Heart left ventricle (tissue), 16 donors: ENCODE data around the gene ALK. TPM values are rescaled to one million over a fixed set of nuclear protein-coding genes. Genes with fewer than 3 reads are reported as not detected.

Source experiments
- ATAC-seq, 4 donors: fragments of 200-7000 bp; cut with Tn5 transposase; one replicate each; pipeline ENCODE4 v1.9.1; 2020 to 2022; ENCODE audit warnings: moderate library complexity in 4 of 4, mild to moderate bottlenecking in 3 of 4, moderate number of reproducible peaks in 1 of 4
- DNase-seq, 5 donors: peaks; one replicate each; pipeline ENCODE4 v3.0.0-alpha.2; 2020
- H3K27ac ChIP-seq, 12 donors: fragments of 200-600 bp; sonication (generic) in 4 of 12; one replicate each; pipeline versions ENCODE4 v1.5.0 to v1.8.0; 2016 to 2022; ENCODE audit warnings: mild to moderate bottlenecking in 2 of 12
- H3K27me3 ChIP-seq, 9 donors: fragments of 200-600 bp; sonication (generic) in 2 of 9; one replicate each; pipeline versions ENCODE4 v1.5.1 to v1.8.0; 2016 to 2022; ENCODE audit warnings: mild to moderate bottlenecking in 3 of 9
- H3K36me3 ChIP-seq, 9 donors: fragments of 200-600 bp; sonication (generic) in 2 of 9; one replicate each; pipeline versions ENCODE4 v1.5.0 to v1.8.0; 2018 to 2022; ENCODE audit warnings: mild to moderate bottlenecking in 2 of 9
- H3K4me1 ChIP-seq, 12 donors: fragments of 200-600 bp; sonication (generic) in 4 of 12; one replicate each; pipeline versions ENCODE4 v1.5.0 to v1.8.0; 2016 to 2022; ENCODE audit warnings: mild to moderate bottlenecking in 3 of 12
- H3K4me3 ChIP-seq, 12 donors: fragments of 200-600 bp; sonication (generic) in 4 of 12; one replicate each; pipeline versions ENCODE4 v1.5.0 to v1.8.0; 2017 to 2022; ENCODE audit warnings: mild to moderate bottlenecking in 9 of 12, moderate library complexity in 4 of 12
- H3K9me3 ChIP-seq, 12 donors: fragments of 200-600 bp; sonication (generic) in 4 of 12; one replicate each; pipeline versions ENCODE4 v1.5.0 to v1.8.0; 2016 to 2022; ENCODE audit warnings: mild to moderate bottlenecking in 1 of 12
- CTCF ChIP-seq, 12 donors: fragments of 200-600 bp; sonication (generic) in 4 of 12; IDR thresholded peaks; one replicate each; pipeline versions ENCODE4 v1.5.0 to v1.8.0; 2018 to 2022; ENCODE audit warnings: antibody characterized with exemption in 12 of 12, mild to moderate bottlenecking in 5 of 12
- POLR2A ChIP-seq, 2 donors: fragments of 450-650 bp; IDR thresholded peaks; one replicate each; pipeline ENCODE4 v1.6.1; 2017; ENCODE audit warnings: antibody characterized with exemption in 2 of 2, mild to moderate bottlenecking in 2 of 2, moderate library complexity in 2 of 2
- WGBS, 4 donors: extraction: QIAGEN DNeasy Blood & Tissue Kit in 2 of 4; methylation state at CpG; one replicate each; pipeline versions ENCODE4 v1.1.5 to v1.1.7; 2013 to 2018; 5-methylcytosine and 5-hydroxymethylcytosine counted together
- intact Hi-C, 10 donors: fragments of 100-400 bp; cut with DNase I; formaldehyde crosslinking; loops; one replicate each; pipeline versions ENCODE4 v1.11.1 to v1.14.2; 2022
- polyA plus RNA-seq, 2 donors: library from polyadenylated mRNA; stranded (reverse); fragments of 200-250 nt; gene quantifications; one replicate each; pipeline ENCODE4 v1.2.3, GENCODE V29; 2013
- total RNA-seq, 9 donors: library from RNA; depleted of rRNA in 2 of 9; stranded (reverse); fragments of >200 nt in 2 of 9; fragmentation: NEBNext Ultra II Directional in 3 of 9; extraction: Animal tissue kit (Norgen Biotek cat#: 25700) in 3 of 9; gene quantifications; one replicate each; pipeline versions ENCODE4 v1.1.0 to v1.2.4, GENCODE V29; 2016 to 2023
- donor health status: ischemic (EF 13 %, LVEDD 7.1; RV severe dilation, severe dysfunction).
- donor health status: healthy with polysubstance abuse.
- donor health status: DM: no; HTN: yes; CAD: no.
- donor health status: DM: no; HTN: no; CAD: no.
- donor health status: ischemic (EF 25% LVEDD 6.9; RV normal size, moderate dysfunction).
- donor health status: ischemic (EF 25% LVEDD 5.7; RV mildly dilated, moderate dysfunction).
- donor health status: healthy.
- donor health status: DM: yes; HTN: yes; CAD: no.
- donor health status: ischemic (EF 35%, LVEDD 5.7; RV mildly dilated, moderate dysfunction).
- donor health status: nonischemic (EF 11% LVEDD 7.7; RV severe dilation, severe dysfunction).
- donor health status: DM: yes; HTN: yes; CAD: no.
- donor health status: PGD.
- donor health status: ischemic (EF 29% LVEDD 5.4; RV normal size, mild dysfunction).
- donor health status: nonischemic (EF 23%, LVEDD 6.1; RV moderate dilation, normal function).

ALK gene
- total and polyA plus RNA-seq, 11 donors: 0.05 to 0.50 (median 0.13) TPM; not detected in 5

DNA sequence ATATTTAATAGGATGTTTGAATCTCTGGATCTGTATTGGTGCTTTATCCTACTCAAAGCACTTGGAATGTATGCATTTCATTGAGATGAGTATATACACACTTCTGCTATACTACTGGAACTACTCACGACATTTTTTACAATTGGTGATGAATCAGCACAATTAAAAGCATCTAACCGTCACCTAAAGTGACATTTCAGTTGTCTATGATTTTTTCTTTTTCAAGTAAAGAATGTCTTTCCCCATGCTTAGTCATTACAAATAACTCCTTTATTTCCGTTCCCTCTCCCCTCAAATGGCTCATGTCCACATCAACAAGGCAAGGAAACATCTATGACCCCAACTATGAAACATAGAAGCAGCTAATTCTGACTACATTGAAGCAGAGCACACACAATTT is 728.9 kb downstream of the ALK start:
- intact Hi-C loops: loop anchor here in 1 of 10 donors (10.0 kb wide), 1 partner anchor 368 kb away; no protein-coding TSS in a partner anchor
- no peaks in the 10 kb centered on the region for H3K9me3 ChIP-seq
- DNase-seq (no peak), ATAC-seq (no peak)
- WGBS, 4 donors: 74 to 80% (median 78%) methylated on average over 3 of the region's 3 CpGs
- H3K27me3 ChIP-seq: no peaks in the 10 kb centered on the region
- peaks cover 0 to 12% (median 0%) of the 10 kb centered on the region in 9 donors for H3K36me3 ChIP-seq
- peaks cover 0 to 8% (median 0%) of the 10 kb centered on the region in 12 donors for H3K4me1 ChIP-seq
- no peak for TF ChIP-seq POLR2A (IDR thresholded peaks at IDR 0.05)
- no peak for TF ChIP-seq CTCF (IDR thresholded peaks at IDR 0.05)
- H3K27ac ChIP-seq: no peak overlapping the region
- no peak overlapping the region for H3K4me3 ChIP-seq

GRCh38 chr2:29191817-29192216 is 729.6 kb downstream of the ALK start:
- TF ChIP-seq CTCF (IDR thresholded peaks at IDR 0.05) (no peak), POLR2A (IDR thresholded peaks at IDR 0.05) (no peak)
- no peak for DNase-seq
- H3K36me3 ChIP-seq: peaks cover 0 to 12% (median 0%) of the 10 kb centered on the region in 9 donors
- H3K27me3 ChIP-seq: no peaks in the 10 kb centered on the region
- H3K4me1 ChIP-seq: peaks cover 0 to 3% (median 0%) of the 10 kb centered on the region in 12 donors
- no peak overlapping the region for H3K27ac ChIP-seq
- 83 to 91% (median 90%) methylated on average over 6 of the region's 6 CpGs for WGBS, 4 donors
- H3K4me3 ChIP-seq: no peak overlapping the region
- intact Hi-C loops: loop anchor here in 1 of 10 donors (10.0 kb wide), 1 partner anchor 367 kb away; no protein-coding TSS in a partner anchor
- no peak for ATAC-seq
- H3K9me3 ChIP-seq: no peaks in the 10 kb centered on the region

GRCh38 chr2:29189052-29189451 is 732.3 kb downstream of the ALK start:
- Histone ChIP-seq H3K4me1 (no peaks in the 10 kb centered on the region), H3K4me3 (no peak overlapping the region), H3K9me3 (no peaks in the 10 kb centered on the region), H3K27ac (no peak overlapping the region), H3K36me3 (peaks cover 0 to 17% (median 3%) of the 10 kb centered on the region in 9 donors), H3K27me3 (no peaks in the 10 kb centered on the region)
- 87 to 94% (median 88%) methylated on average over 5 of the region's 5 CpGs for WGBS, 4 donors
- ATAC-seq: no peak
- no peak for DNase-seq
- intact Hi-C loops: no loop called here
- TF ChIP-seq CTCF (IDR thresholded peaks at IDR 0.05): no peak
- TF ChIP-seq POLR2A (IDR thresholded peaks at IDR 0.05): no peak

- 76 to 82% (median 77%) methylated on average over 2 of the region's 2 CpGs for WGBS, 4 donors
- intact Hi-C loops: no loop called here
These were observed 733.5 kb downstream of the ALK start for GRCh38 chr2:29187926-29188325.

More at GRCh38 chr2:29187926-29188325, 733.5 kb downstream of the ALK start:
- Histone ChIP-seq H3K36me3 (peaks cover 0 to 28% (median 9%) of the 10 kb centered on the region in 9 donors), H3K27ac (no peak overlapping the region), H3K27me3 (no peaks in the 10 kb centered on the region), H3K4me1 (no peaks in the 10 kb centered on the region), H3K9me3 (no peaks in the 10 kb centered on the region), H3K4me3 (no peak overlapping the region)
- DNase-seq (no peak), ATAC-seq (no peak)
- TF ChIP-seq POLR2A (IDR thresholded peaks at IDR 0.05) (no peak), CTCF (IDR thresholded peaks at IDR 0.05) (no peak)
